Peyer's patch (tissue), 4 donors: ENCODE data around the gene OR10V1.

Experiments
- POLR2A ChIP-seq, 2 donors: fragments of 450-650 bp; IDR thresholded peaks; one replicate each; pipeline ENCODE4 v1.5.1; 2017; ENCODE audit warnings: antibody characterized with exemption in 2 of 2, mild to moderate bottlenecking in 2 of 2, moderate library complexity in 2 of 2
- TF ChIP-seq, protein P1 (sequence below), 6 experiments: fragments of 450-650 bp in 4 of 6; fragments of 200-600 bp in 2 of 6; sonication (generic) in 1 of 6; IDR thresholded peaks; one replicate each; pipeline ENCODE4 v1.5.1; 2017 to 2019; ENCODE audit warnings: antibody characterized with exemption in 6 of 6, mild to moderate bottlenecking in 3 of 6, moderate library complexity in 1 of 6

DNA sequence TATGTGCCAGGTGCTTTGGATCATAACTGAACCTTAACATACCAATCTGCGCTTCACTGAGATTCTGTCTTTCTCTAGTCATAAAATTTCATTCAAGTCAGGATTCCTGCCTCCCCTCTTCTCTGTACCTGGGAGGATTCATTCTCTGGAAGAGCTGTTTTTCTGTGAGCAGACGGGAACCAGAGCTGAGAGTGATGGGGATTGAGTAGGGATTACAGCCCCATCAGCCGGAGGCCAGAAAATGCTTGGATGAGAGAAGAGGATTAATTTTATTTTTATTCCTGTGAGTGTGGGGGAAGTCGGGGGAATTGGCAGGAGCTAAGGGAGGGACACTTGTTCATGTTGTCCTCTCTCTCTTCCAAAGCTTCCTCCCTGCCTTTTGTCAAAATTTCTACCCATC is 46.3 kb upstream of the OR10V1 start:
- TF ChIP-seq, protein P1, sequence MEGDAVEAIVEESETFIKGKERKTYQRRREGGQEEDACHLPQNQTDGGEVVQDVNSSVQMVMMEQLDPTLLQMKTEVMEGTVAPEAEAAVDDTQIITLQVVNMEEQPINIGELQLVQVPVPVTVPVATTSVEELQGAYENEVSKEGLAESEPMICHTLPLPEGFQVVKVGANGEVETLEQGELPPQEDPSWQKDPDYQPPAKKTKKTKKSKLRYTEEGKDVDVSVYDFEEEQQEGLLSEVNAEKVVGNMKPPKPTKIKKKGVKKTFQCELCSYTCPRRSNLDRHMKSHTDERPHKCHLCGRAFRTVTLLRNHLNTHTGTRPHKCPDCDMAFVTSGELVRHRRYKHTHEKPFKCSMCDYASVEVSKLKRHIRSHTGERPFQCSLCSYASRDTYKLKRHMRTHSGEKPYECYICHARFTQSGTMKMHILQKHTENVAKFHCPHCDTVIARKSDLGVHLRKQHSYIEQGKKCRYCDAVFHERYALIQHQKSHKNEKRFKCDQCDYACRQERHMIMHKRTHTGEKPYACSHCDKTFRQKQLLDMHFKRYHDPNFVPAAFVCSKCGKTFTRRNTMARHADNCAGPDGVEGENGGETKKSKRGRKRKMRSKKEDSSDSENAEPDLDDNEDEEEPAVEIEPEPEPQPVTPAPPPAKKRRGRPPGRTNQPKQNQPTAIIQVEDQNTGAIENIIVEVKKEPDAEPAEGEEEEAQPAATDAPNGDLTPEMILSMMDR (IDR thresholded peaks at IDR 0.05) = no peak
- TF ChIP-seq POLR2A (IDR thresholded peaks at IDR 0.05) = no peak
